Thyroid gland (tissue), 4 donors: Measurements from ENCODE around the gene PECR. TPM values are rescaled to one million over a fixed set of nuclear protein-coding genes. Genes with fewer than 3 reads are reported as not detected.

Experiments used
- DNase-seq, 2 donors: peaks; one replicate each; pipeline ENCODE4 v3.0.0-alpha.2; 2019
- H3K27ac ChIP-seq, 3 donors: fragments of 200-600 bp; sonication (generic); 1 replicate in 2 of 3; 2 replicates in 1 of 3; pipeline ENCODE4 v1.5.1; 2016 to 2019; ENCODE audit warnings: mild to moderate bottlenecking in 1 of 3, moderate library complexity in 1 of 3
- H3K27me3 ChIP-seq: fragments of 200-600 bp; sonication (generic); one replicate; pipeline ENCODE4 v1.5.1; 2019
- H3K36me3 ChIP-seq, 2 donors: fragments of 200-600 bp; sonication (generic); one replicate each; pipeline ENCODE4 v1.5.1; 2016 to 2019
- H3K4me1 ChIP-seq, 2 donors: fragments of 200-600 bp; sonication (generic); one replicate each; pipeline ENCODE4 v1.5.1; 2017 to 2019
- H3K4me3 ChIP-seq, 3 donors: fragments of 200-600 bp; sonication (generic); replicated peaks in 1 of 3; 1 replicate in 2 of 3; 2 replicates in 1 of 3; pipeline ENCODE4 v1.5.1; 2016; ENCODE audit warnings: mild to moderate bottlenecking in 1 of 3
- H3K9me3 ChIP-seq: fragments of 200-600 bp; sonication (generic); one replicate; pipeline ENCODE4 v1.5.1; 2017
- POLR2A ChIP-seq, 2 donors: fragments of 450-650 bp; IDR thresholded peaks; one replicate each; pipeline ENCODE4 v1.6.1; 2017; ENCODE audit warnings: antibody characterized with exemption in 2 of 2, mild to moderate bottlenecking in 2 of 2, moderate library complexity in 1 of 2
- WGBS, 2 donors: methylation state at CpG; one replicate each; pipeline ENCODE4 v1.1.5; 2017; 5-methylcytosine and 5-hydroxymethylcytosine counted together
- intact Hi-C: fragments of 100-400 bp; cut with DNase I; formaldehyde crosslinking; loops from one replicate; pipeline ENCODE4 v1.15.1; 2023
- total RNA-seq, 4 donors: library from RNA; depleted of rRNA; stranded (reverse); fragments of >200 nt; gene quantifications; one replicate each; pipeline ENCODE4 v1.2.3, GENCODE V29; 2016
- TF ChIP-seq, protein P1 (sequence below), 6 experiments: fragments of 200-600 bp in 3 of 6; fragments of 450-650 bp in 3 of 6; sonication (generic) in 3 of 6; IDR thresholded peaks; one replicate each; pipeline ENCODE4 v1.5.1; 2016 to 2019; ENCODE audit warnings: antibody characterized with exemption in 6 of 6, mild to moderate bottlenecking in 2 of 6, inconsistent platforms in 1 of 6, moderate library complexity in 1 of 6

Gene PECR
- total RNA-seq, 4 donors from 2014 or later = 14.6 to 25.6 (median 22.8) TPM

DNA sequence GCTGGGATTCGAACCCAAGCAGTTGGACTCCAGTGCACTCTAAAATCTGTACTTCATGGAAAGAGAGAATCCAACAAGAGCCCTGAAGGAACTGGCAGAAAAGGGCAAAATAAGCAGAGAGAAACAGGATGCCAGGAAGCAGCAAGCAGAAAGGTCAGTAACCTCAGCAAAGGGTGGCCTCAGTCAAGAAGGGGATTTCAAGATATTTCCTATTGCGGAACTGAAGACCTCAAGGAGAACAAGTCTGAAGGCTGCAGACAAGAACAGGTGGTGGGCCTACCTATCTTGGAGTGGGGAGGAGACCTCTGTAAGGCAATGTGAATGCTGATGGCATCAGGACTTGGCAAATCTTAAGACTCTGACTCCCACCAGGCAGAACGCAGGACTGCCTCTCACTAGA, 48.2 kb downstream of the PECR start:
- peaks cover 0 to 6% of the 10 kb centered on the region in 2 donors for H3K4me1 ChIP-seq
- no peak overlapping the region for H3K27ac ChIP-seq
- H3K9me3 ChIP-seq = no peaks in the 10 kb centered on the region
- TF ChIP-seq, protein P1, sequence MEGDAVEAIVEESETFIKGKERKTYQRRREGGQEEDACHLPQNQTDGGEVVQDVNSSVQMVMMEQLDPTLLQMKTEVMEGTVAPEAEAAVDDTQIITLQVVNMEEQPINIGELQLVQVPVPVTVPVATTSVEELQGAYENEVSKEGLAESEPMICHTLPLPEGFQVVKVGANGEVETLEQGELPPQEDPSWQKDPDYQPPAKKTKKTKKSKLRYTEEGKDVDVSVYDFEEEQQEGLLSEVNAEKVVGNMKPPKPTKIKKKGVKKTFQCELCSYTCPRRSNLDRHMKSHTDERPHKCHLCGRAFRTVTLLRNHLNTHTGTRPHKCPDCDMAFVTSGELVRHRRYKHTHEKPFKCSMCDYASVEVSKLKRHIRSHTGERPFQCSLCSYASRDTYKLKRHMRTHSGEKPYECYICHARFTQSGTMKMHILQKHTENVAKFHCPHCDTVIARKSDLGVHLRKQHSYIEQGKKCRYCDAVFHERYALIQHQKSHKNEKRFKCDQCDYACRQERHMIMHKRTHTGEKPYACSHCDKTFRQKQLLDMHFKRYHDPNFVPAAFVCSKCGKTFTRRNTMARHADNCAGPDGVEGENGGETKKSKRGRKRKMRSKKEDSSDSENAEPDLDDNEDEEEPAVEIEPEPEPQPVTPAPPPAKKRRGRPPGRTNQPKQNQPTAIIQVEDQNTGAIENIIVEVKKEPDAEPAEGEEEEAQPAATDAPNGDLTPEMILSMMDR (IDR thresholded peaks at IDR 0.05) = no peak
- TF ChIP-seq POLR2A (IDR thresholded peaks at IDR 0.05) = no peak
- DNase-seq = no peak
- 96 to 100% methylated on average over 3 of the region's 3 CpGs for WGBS, 2 donors
- H3K36me3 ChIP-seq = peaks cover 3 to 6% of the 10 kb centered on the region in 2 donors
- no peak overlapping the region for H3K4me3 ChIP-seq
- intact Hi-C loops = no loop called here
- H3K27me3 ChIP-seq = no peaks in the 10 kb centered on the region

DNA sequence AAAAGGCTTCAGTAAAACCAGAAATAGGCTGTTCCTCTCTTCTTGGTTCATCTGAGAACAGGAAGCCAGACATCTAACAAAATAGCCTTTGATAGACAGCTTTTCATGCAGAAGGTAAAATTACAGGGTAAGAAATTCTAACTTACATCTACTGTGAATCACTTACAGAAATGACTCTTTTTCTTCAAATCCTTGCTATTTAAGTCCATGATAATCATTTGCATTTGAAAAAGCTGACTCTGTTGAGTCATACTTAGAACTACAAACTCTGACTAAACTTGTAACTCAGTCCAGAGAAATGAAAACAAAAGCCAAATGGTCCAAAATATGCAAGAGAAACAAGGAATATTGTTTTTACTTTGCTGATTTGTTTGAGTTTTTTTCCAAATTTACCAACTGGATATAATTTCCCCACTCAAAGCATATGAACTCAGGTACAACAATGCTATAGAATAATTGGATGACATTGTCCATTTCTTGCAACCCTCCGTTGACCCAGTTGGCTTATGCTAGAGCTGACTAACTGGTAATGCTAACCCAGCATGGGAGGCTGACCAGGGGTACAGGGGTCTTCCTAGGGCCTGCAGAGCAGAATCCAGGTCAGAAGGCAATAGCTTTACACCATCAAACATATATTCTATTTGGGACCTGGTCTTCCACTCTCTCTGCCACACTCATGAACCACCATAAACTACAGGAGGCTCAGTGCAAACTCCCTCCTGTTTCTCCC, 49.5 kb downstream of the PECR start:
- Histone ChIP-seq H3K9me3 (no peaks in the 10 kb centered on the region), H3K4me3 (no peak overlapping the region), H3K36me3 (peaks cover 3 to 6% of the 10 kb centered on the region in 2 donors), H3K27ac (no peak overlapping the region), H3K4me1 (peaks cover 0 to 6% of the 10 kb centered on the region in 2 donors), H3K27me3 (no peaks in the 10 kb centered on the region)
- intact Hi-C loops = no loop called here
- WGBS, 2 donors = 88 to 93% methylated on average over 1 of the region's 1 CpG
- DNase-seq = no peak
- TF ChIP-seq POLR2A (IDR thresholded peaks at IDR 0.05) = no peak
- TF ChIP-seq, protein P1 (IDR thresholded peaks at IDR 0.05) = no peak

DNA sequence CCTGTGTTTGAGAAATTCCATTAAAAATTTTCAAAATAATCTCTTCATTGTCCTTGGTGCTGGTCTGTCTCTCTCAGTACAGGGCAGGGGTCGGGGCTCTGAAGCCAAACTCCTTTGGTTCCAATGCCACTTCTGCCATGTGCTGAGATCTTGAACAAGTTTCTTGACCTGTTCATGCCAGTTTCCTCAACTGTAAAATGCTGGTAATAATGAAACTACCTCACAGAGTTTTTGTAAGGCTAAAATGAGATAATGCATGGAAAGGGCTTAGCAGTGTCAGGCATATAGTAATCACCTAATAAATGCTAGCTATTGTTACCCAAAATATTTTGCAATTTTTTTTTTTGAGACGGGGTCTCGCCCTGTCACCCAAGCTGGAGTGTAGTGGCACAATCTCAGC, 51.4 kb downstream of the PECR start:
- 96% methylated on average over 3 of the region's 3 CpGs for WGBS, 2 donors
- TF ChIP-seq POLR2A (IDR thresholded peaks at IDR 0.05) = no peak
- TF ChIP-seq, protein P1 (IDR thresholded peaks at IDR 0.05) = no peak
- Histone ChIP-seq H3K4me1 (peaks cover 0 to 6% of the 10 kb centered on the region in 2 donors), H3K9me3 (no peaks in the 10 kb centered on the region), H3K27me3 (no peaks in the 10 kb centered on the region), H3K27ac (no peak overlapping the region), H3K36me3 (peaks cover 3 to 6% of the 10 kb centered on the region in 2 donors), H3K4me3 (no peak overlapping the region)
- DNase-seq = no peak
- intact Hi-C loops = no loop called here

DNA sequence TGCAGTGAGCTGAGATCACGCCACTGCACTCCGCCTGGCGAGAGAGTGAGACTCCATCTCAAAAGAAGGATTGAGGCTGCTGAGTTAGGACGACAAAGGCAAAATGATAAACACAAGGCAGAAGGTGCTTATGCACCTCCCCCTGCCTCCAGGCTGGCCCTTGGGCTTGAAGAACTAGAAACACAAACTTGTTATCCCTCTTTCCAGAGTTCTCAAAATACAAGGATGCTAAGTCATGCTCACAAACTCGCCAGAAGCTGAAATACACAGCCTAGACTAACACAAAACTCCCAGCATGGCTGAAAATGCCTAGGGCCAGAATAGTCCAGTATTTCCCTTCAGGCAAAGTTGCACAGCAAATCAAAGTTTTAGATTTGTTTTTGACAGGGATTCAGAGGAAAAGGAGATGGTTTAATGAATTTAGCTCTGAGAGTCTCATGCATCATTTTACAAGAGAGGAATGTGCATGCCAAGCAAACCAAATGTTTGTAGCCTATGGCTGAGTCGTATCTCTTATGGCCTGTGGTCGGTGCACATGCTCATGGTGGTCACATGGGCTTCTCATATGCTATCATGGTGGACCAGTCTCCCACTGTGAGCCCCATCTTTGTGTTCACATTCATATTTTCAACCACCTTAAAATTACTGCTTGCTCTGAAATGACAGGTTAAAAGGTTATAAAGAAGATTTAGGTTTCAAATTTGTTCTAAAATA, 52.0 kb downstream of the PECR start:
- Histone ChIP-seq H3K4me3 (no peak overlapping the region), H3K27me3 (no peaks in the 10 kb centered on the region), H3K36me3 (peaks cover 3 to 6% of the 10 kb centered on the region in 2 donors), H3K27ac (no peak overlapping the region), H3K9me3 (no peaks in the 10 kb centered on the region), H3K4me1 (peaks cover 0 to 6% of the 10 kb centered on the region in 2 donors)
- DNase-seq = no peak
- TF ChIP-seq, protein P1 (IDR thresholded peaks at IDR 0.05) = no peak
- no peak for TF ChIP-seq POLR2A (IDR thresholded peaks at IDR 0.05)
- intact Hi-C loops = no loop called here
- 89 to 93% methylated on average over 7 of the region's 7 CpGs for WGBS, 2 donors

DNA sequence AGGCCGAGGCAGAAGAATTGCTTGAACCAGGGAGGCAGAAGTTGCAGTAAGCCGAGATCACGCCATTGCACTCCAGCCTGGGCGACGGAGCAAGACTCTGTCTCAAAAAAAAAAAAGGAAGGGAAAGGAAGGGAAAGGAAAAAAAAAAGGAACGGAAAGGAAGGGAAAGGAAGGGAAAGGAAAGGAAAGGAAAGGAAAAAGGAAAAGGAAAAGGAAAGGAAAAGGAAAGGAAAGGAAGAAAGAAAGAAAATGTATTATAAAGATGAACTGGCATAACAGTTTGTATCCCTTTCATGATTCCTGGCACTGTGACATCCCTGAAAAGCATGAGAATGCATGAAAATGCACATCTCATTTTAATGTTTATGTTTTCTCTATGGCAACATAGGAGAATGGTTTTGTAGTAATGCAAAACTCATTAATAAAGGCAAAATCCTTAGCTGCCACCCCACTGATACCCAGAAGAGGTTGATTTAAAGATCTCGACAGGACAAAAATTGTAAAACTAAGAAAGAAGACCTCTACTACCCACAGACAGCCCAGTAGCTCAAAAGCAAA, 56.8 kb downstream of the PECR start:
- 94 to 97% methylated on average over 7 of the region's 7 CpGs for WGBS, 2 donors

More for the DNA sequence above, 56.8 kb downstream of the PECR start:
- no peak for DNase-seq
- Histone ChIP-seq H3K27me3 (no peaks in the 10 kb centered on the region), H3K36me3 (peaks cover 3 to 6% of the 10 kb centered on the region in 2 donors), H3K9me3 (no peaks in the 10 kb centered on the region), H3K27ac (no peak overlapping the region), H3K4me3 (no peak overlapping the region), H3K4me1 (no peaks in the 10 kb centered on the region)
- TF ChIP-seq POLR2A (IDR thresholded peaks at IDR 0.05) = no peak
- TF ChIP-seq, protein P1 (IDR thresholded peaks at IDR 0.05) = no peak
- intact Hi-C loops = no loop called here
